Small intestine (tissue), 7 donors: ENCODE results near the gene MSRB3. TPM values are rescaled to one million over a fixed set of nuclear protein-coding genes. Genes with fewer than 3 reads are reported as not detected.

Experiments
- DNase-seq, 2 donors: peaks; one replicate each; pipeline versions ENCODE4 v3.0.0 to v3.0.0-alpha.2; 2013
- FAIRE-seq: peaks from 2 replicates; lab custom pipeline; 2012; peaks lifted over from hg19 to GRCh38; lab: Jason Lieb, UNC
- H3K27ac ChIP-seq, 3 donors: one replicate each; pipeline ENCODE4 v1.5.1; 2013; ENCODE audit warnings: low read length in 2 of 3, mild to moderate bottlenecking in 2 of 3, control low read depth in 1 of 3, inconsistent platforms in 1 of 3, low read depth in 1 of 3, moderate library complexity in 1 of 3
- H3K27me3 ChIP-seq, 3 donors: one replicate each; pipeline ENCODE4 v1.6.1; 2013; ENCODE audit warnings: low read length in 3 of 3, inconsistent platforms in 1 of 3; ENCODE audit not compliant: control insufficient read depth in 3 of 3, insufficient read depth in 3 of 3
- H3K36me3 ChIP-seq, 3 donors: one replicate each; pipeline ENCODE4 v1.6.1; 2013; ENCODE audit warnings: low read length in 3 of 3, inconsistent platforms in 1 of 3, low read depth in 1 of 3, mild to moderate bottlenecking in 1 of 3, moderate library complexity in 1 of 3; ENCODE audit not compliant: control insufficient read depth in 3 of 3, insufficient read depth in 2 of 3
- H3K4me1 ChIP-seq, 3 donors: one replicate each; pipeline ENCODE4 v1.6.1; 2013; ENCODE audit warnings: low read length in 2 of 3, inconsistent platforms in 1 of 3, low read depth in 1 of 3, mild to moderate bottlenecking in 1 of 3, moderate library complexity in 1 of 3; ENCODE audit not compliant: control insufficient read depth in 3 of 3, insufficient read depth in 2 of 3
- H3K4me3 ChIP-seq, 3 donors: one replicate each; pipeline ENCODE4 v1.5.1; 2013; ENCODE audit warnings: low read length in 3 of 3, control low read depth in 1 of 3, inconsistent platforms in 1 of 3, low read depth in 1 of 3, mild to moderate bottlenecking in 1 of 3, moderate library complexity in 1 of 3
- H3K9me3 ChIP-seq, 2 donors: one replicate each; pipeline ENCODE4 v1.6.1; 2013; ENCODE audit warnings: low read depth in 1 of 2, low read length in 1 of 2; ENCODE audit not compliant: control insufficient read depth in 2 of 2, insufficient read depth in 1 of 2
- WGBS, 3 donors: extraction: QIAGEN DNeasy Blood & Tissue Kit; methylation state at CpG; one replicate each; pipeline ENCODE4 v1.1.7; 2013; 5-methylcytosine and 5-hydroxymethylcytosine counted together
- polyA plus RNA-seq, 4 donors: library from polyadenylated mRNA; stranded (reverse) in 3 of 4; unstranded in 1 of 4; fragments of 200-250 nt in 3 of 4; fragments of 120-200 nt in 1 of 4; gene quantifications; one replicate each; pipeline versions ENCODE4 v1.2.1 to v1.2.3, GENCODE V29; 2013
- donor health status: healthy with polysubstance abuse.
- donor health status: control.
- donor health status: control.
- donor health status: Bipolar disorder and iron deficiency.
- donor health status: healthy.

The MSRB3 gene
- polyA plus RNA-seq, 4 donors = 0.89 to 12.7 (median 4.3) TPM

- DNase-seq = no peak
- FAIRE-seq = no peak
- no peak overlapping the region for H3K27ac ChIP-seq
- H3K9me3 ChIP-seq = no peaks in the 10 kb centered on the region
- no peaks in the 10 kb centered on the region for H3K27me3 ChIP-seq
- no peak overlapping the region for H3K4me3 ChIP-seq
- no peaks in the 10 kb centered on the region for H3K4me1 ChIP-seq
- H3K36me3 ChIP-seq = no peaks in the 10 kb centered on the region
Measured at GRCh38 chr12:65257986-65258385, 20.5 kb upstream of the MSRB3 start.

GRCh38 chr12:65259501-65259900 lies 19.0 kb upstream of the MSRB3 start:
- FAIRE-seq (no peak), DNase-seq (no peak)
- no peaks in the 10 kb centered on the region for H3K36me3 ChIP-seq
- no peaks in the 10 kb centered on the region for H3K27me3 ChIP-seq
- no peaks in the 10 kb centered on the region for H3K4me1 ChIP-seq
- peaks cover 0 to 1% of the 10 kb centered on the region in 2 donors for H3K9me3 ChIP-seq
- H3K4me3 ChIP-seq = no peak overlapping the region
- H3K27ac ChIP-seq = no peak overlapping the region

GRCh38 chr12:65263777-65264176 lies 14.7 kb upstream of the MSRB3 start:
- H3K27ac ChIP-seq = no peak overlapping the region
- WGBS, 3 donors = 85 to 91% (median 89%) methylated on average over 4 of the region's 4 CpGs
- H3K27me3 ChIP-seq = peaks cover 0 to 2% (median 0%) of the 10 kb centered on the region in 3 donors
- no peak overlapping the region for H3K4me3 ChIP-seq
- peaks cover 0 to 1% of the 10 kb centered on the region in 2 donors for H3K9me3 ChIP-seq
- H3K36me3 ChIP-seq = no peaks in the 10 kb centered on the region
- no peak for FAIRE-seq
- DNase-seq = no peak
- no peaks in the 10 kb centered on the region for H3K4me1 ChIP-seq

- Histone ChIP-seq H3K4me3 (no peak overlapping the region), H3K27me3 (peaks cover 0 to 2% (median 0%) of the 10 kb centered on the region in 3 donors), H3K36me3 (no peaks in the 10 kb centered on the region), H3K27ac (no peak overlapping the region), H3K4me1 (no peaks in the 10 kb centered on the region), H3K9me3 (peaks cover 0 to 1% of the 10 kb centered on the region in 2 donors)
- DNase-seq (no peak), FAIRE-seq (no peak)
- WGBS, 3 donors = 79 to 84% (median 83%) methylated on average over 3 of the region's 3 CpGs
Measured at GRCh38 chr12:65266408-65266807, 12.1 kb upstream of the MSRB3 start.

- 77 to 91% (median 90%) methylated on average over 1 of the region's 1 CpG for WGBS, 3 donors
- Histone ChIP-seq H3K4me3 (no peak overlapping the region), H3K4me1 (no peaks in the 10 kb centered on the region), H3K36me3 (no peaks in the 10 kb centered on the region), H3K27ac (no peak overlapping the region), H3K27me3 (peaks cover 0 to 2% (median 0%) of the 10 kb centered on the region in 3 donors), H3K9me3 (no peaks in the 10 kb centered on the region)
- FAIRE-seq (no peak), DNase-seq (no peak)
Measured at GRCh38 chr12:65269603-65270002, 8.9 kb upstream of the MSRB3 start.

GRCh38 chr12:65274602-65275272 lies 3.7 kb upstream of the MSRB3 start:
- WGBS, 3 donors = 84 to 86% (median 85%) methylated on average over 7 of the region's 7 CpGs
- H3K9me3 ChIP-seq = no peaks in the 10 kb centered on the region
- H3K4me3 ChIP-seq = no peak overlapping the region
- DNase-seq (no peak), FAIRE-seq (no peak)
- no peaks in the 10 kb centered on the region for H3K36me3 ChIP-seq
- H3K27me3 ChIP-seq = peaks cover 0 to 27% (median 7%) of the 10 kb centered on the region in 3 donors
- H3K27ac ChIP-seq = no peak overlapping the region
- peaks cover 0 to 5% (median 0%) of the 10 kb centered on the region in 3 donors for H3K4me1 ChIP-seq

GRCh38 chr12:65275627-65276026 lies 2.9 kb upstream of the MSRB3 start:
- Histone ChIP-seq H3K27ac (no peak overlapping the region), H3K36me3 (no peaks in the 10 kb centered on the region), H3K9me3 (no peaks in the 10 kb centered on the region), H3K4me3 (no peak overlapping the region), H3K27me3 (peaks cover 0 to 27% (median 7%) of the 10 kb centered on the region in 3 donors), H3K4me1 (peaks cover 0 to 5% (median 0%) of the 10 kb centered on the region in 3 donors)
- no peak for DNase-seq
- FAIRE-seq = no peak
- WGBS, 3 donors = 83 to 92% (median 91%) methylated on average over 3 of the region's 3 CpGs

GRCh38 chr12:65276916-65277530 lies 1.5 kb upstream of the MSRB3 start:
- Histone ChIP-seq H3K4me1 (peaks cover 0 to 5% (median 0%) of the 10 kb centered on the region in 3 donors), H3K27me3 (peaks cover 0 to 27% (median 7%) of the 10 kb centered on the region in 3 donors), H3K4me3 (no peak overlapping the region), H3K36me3 (no peaks in the 10 kb centered on the region), H3K27ac (no peak overlapping the region), H3K9me3 (no peaks in the 10 kb centered on the region)
- FAIRE-seq (no peak), DNase-seq (no peak)
- WGBS, 3 donors = 68 to 76% (median 76%) methylated on average over 3 of the region's 3 CpGs
